HG02852 (cell line): ENCODE data around the gene RHOT1.

Experiments used
- ATAC-seq: cut with Tn5 transposase; IDR thresholded peaks from one replicate; pipeline ENCODE4 v1.9.1; 2021; ENCODE audit warnings: mild to moderate bottlenecking, moderate library complexity; ENCODE audit not compliant: unreplicated experiment

Gene RHOT1

GRCh38 chr17:32266389-32267301 lies 124.3 kb downstream of the RHOT1 start:
- ATAC-seq: no peak

- no peak for ATAC-seq
Observed at GRCh38 chr17:32267690-32268205, 125.4 kb downstream of the RHOT1 start.

- no peak for ATAC-seq
Observed at GRCh38 chr17:32268734-32269288, 126.5 kb downstream of the RHOT1 start.

GRCh38 chr17:32269377-32269776 lies 127.1 kb downstream of the RHOT1 start:
- ATAC-seq: no peak

- ATAC-seq: no peak
Observed at GRCh38 chr17:32271844-32272243, 129.5 kb downstream of the RHOT1 start.

- ATAC-seq: no peak
Observed at GRCh38 chr17:32274101-32274500, 131.8 kb downstream of the RHOT1 start.

GRCh38 chr17:32274643-32275042 lies 132.3 kb downstream of the RHOT1 start:
- ATAC-seq: no peak
